Dedifferentiated amniotic fluid mesenchymal stem cell (primary cell): Measurements from ENCODE around the gene TCERG1L.
"Not testable (repeated sequence)": the region's sequence is repeated elsewhere in the genome, so short reads cannot be mapped to it uniquely, and the experiment has no call there.

Experiments used
- DNase-seq: peaks from one replicate; pipeline ENCODE4 v3.0.0-alpha.2; 2016; ENCODE audit errors: extremely low spot score

TCERG1L gene

DNA sequence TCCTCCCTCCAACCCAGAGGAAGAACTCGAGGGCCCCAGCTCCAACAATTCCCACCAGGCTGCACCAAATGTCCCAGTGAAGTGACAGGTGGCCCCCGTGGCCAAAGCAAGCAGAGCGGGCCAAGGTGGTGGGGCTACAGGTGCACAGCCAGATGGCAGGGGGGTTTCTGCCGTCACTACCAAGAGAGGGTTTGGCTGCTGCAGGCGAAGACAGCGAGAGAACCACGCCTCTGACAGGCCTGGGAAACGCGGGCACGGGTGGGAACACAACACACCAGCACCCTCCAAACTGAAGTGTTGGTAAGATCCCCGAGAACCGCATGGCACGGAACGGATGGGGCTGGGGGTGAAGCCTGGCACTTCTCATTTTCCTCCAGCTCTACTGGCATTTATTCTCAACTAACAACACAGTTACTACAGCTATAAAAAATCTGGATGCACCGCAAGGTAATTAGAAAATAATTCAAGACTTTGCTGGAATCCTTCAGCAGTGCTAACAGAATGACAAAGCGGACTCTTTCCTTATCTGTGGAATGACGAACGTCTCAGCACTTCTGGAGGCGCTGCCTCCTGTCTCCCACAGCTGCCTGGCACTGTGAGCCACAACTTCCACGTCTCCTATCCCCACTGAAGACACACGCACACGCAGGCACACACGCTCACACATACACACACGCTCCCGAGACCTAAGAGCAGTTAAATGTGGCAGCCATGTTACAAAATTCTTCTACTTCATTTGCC is 167.9 kb downstream of the TCERG1L start:
- DNase-seq, result no peak

DNA sequence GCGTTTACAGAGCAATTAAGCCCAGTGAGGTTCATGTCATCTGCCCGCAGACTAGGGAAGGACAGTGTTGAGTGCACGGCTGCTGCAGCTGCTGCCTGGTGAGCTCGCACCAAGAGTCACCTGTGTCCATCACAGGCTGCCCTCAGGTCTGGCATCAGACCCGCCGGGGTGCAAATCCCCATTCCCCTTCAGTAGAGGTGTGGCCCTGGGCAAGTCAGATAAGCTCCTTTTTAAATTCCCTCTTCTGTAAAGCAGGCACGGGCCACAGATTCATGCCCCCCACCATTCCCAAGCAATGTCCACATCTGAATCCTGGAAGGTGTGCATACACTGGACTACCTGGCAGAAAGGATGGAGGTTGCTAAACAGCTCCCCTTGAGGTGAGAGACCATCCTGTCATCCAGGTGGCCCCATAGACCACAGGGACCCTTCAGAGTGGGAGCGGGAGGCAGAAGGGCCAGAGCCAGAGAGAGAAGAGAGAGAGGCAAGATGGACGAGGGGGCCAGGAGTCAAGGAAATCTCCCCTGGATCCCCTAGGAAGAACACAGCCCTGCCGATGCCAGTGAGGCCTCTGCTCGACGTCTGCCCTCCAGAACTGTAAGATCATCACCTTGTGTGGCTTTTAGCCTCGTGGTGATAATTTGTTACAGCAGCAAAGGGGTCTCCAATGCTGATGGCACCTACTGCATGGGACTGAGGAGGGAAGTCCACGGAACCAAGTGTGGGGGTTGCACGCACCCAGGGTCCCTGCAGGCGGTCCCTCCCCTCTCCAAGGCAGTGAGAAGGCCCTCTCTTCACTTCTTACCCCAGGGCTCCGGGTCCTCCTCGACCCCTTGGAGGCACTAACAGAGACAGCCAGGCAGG is 168.8 kb downstream of the TCERG1L start:
- DNase-seq, result no peak

DNA sequence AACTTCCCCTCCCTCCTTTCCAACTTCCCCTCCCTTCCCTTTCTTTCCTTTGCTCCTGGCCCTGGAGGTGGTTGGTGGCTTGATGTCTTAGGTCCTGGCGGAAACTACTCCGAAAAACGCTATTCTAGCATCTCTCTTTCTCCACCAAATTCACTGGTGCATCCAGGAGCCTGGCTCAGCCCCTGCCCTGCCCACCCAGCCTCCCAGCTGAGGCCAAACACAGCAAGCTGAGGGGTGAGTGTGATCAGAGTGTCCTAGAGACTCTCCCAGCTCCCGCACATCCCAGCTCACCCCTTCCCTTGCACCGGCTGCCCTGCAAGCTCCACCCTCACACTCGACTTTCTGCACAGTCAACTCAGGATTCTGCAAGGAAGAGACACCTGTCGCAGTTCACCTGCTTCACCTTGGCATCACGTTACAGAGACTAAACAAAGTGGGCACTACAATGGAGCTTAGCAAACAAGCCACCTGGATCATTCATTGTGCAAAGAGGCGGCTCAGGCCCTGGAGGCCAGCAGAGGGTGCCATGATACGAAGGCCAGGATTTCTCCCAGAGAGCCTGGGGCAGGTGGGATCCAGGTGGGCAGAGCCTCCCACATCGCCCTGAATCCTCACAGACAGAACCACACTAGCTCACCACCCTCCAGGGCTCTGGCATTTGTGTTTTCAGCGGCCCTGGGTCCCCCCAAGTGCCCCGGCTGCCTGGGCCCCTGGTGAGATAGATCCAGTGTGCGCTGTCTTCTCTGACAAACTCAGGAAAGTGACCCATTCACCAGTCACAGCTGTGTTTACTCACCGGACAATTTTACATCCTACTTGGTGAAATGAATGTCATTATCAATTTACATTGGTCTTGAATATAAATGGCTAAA is 169.6 kb downstream of the TCERG1L start:
- DNase-seq, result no peak

DNA sequence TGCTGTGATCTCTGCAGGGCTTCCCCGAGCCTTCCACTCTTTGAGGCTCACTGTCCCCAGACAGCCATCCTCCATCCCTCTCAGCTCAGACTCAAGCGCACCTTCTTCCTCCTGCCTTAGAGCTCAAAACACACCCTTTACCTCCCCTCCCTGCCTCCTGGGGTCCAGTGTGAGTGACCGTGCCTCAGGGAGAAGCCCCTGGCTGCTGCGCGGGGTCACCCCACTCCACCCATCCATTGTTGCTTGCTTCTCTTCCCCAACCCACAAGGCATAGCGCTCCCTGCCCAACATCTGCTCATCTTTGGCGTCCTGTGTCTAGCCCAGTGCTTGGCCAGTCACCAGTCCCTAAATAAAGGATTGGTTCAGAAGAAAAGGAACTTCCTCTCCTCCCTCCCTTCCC is 170.3 kb downstream of the TCERG1L start:
- DNase-seq, result no peak

DNA sequence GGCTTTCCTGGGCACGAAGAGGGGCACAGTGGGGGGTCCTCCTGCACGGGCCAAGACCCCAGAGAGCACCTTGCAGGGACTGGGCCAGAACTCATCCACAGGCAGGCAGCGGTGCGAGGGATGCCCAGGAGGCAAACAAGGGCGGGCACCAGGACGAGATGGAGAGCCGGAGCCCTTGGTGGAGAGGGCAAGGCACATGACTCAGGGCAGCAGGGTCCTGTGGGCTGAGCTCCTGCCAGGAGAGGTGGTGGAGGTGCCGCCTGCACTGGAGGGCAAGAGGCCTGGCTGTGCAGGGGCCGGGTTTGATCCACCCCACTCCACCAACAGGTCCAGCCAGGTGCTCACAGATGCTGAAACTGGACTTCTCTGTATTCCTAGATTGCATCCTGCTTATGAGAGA is 170.9 kb downstream of the TCERG1L start:
- DNase-seq, result no peak

DNA sequence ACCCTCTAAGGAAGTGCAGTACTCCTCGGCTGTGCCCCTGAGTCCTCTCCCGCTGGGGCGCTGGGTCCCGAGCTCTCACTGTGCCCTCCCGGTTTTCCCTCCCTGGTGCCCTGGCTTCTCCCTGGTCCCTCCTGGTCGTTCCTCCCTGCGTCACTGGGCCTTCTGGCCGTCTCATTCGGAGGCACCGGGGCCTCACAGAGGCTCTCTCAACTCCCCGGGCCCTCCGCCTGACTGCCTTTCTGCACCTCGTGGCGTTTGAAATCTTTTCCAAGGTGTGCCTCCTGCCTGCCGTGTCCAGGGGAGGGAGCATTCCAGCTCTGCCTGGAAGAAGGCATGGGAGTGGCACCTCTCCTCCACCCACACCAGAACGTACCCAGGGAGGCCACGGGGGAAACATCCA is 174.3 kb downstream of the TCERG1L start:
- no peak for DNase-seq

DNA sequence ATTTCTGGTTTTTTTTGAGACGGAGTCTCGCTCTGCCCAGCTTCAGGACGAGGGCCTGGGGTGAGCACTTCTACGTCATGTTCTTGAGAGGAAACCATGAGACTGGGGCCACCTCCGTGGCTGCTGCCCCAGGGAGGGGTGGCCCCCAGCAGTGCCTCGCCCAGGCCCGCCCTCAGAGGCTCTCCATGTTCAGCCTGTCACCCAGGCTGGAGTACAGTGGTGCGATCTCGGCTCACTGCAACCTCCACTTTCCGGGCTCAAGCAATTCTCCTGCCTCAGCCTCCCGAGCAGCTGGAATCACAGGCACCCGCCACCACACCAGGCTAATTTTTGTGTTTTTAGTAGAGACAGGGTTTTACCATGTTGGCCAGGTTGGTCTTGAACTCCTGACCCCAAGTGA is 175.2 kb downstream of the TCERG1L start:
- not testable (repeated sequence) for DNase-seq

DNA sequence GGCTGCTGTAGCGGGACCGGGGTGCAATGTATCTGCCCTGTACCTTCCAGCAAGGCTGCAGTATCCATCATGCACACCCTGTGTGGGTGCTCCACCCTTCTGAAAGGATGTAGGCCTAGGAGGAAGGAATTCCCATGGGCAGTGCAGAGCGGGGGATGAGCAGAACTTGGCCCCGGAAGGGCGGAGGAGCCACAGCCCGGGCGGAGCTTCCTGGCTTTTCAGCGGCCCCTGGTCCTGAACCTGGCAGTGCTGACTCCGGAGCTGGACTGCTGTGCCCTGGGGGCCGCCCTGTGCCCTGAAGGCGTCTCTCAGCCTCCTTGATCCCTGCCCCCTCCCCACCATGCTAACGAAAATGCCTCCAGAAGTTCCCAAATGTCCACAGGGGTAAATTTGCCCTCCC is 175.8 kb downstream of the TCERG1L start:
- DNase-seq, result no peak

DNA sequence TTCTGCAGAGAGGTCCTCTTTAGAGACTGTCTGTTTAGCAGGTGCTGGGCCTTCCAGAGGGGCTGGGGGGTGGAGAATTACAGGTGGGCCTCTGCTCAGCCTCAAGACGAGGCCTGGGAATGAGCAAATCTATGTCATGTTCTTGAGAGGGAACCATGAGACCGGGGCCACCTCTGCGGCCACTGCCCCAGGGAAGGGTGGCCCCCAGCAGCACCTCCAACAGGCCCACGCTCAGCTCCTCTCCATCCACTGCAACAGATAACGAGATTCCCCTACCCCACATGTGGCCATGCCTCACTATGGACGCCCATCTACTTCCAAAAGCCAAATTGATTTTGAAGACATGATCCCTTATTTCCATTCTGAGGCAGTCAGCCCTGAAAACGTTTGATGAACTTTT is 176.9 kb downstream of the TCERG1L start:
- no peak for DNase-seq

DNA sequence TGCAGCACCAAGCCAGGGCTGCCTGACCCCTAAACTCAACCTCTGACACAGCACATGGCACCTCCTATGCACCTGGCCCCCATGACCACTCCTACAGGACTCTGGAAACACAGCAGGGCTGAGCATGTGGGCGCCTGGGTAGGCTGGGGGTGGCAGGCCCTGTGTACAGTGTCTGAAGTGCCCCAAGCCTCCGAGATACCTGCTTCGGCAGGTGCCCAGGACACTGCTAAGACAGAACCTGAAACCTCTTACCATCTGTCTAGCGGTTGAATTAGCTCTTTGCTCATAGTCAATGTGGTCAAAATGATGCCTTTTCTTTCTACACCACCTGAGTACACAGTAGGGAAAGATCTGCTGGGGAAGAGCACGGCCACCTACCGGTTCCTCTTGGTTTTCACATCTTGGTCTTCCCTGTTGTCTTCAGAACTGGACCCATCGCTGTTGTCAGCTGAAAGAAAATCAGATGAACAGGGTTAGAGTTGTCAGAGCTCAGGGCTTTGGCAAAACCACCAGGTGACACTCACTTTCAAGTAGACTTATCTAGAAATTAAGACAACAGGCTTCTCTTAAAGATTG is 177.4 kb downstream of the TCERG1L start:
- no peak for DNase-seq

DNA sequence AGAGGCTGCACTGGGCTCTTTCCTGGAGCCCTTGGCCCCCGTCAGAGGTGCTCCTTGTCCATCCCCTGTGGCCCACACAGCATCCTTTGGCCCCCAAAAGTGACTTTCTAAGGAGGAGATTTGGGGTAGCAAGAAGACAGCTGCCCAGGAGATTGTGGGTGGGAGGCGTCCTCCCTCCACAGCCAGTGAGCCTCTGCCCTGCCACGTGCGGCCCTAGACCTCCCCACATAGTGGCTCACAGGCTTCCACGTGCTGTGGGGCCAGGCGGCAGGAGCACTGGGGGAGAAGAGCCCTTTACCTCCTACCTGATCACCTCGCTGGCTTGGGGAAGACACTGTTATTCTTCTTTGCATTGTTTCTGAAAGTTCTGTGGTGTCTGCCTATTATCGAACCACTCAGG is 178.8 kb downstream of the TCERG1L start:
- no peak for DNase-seq

DNA sequence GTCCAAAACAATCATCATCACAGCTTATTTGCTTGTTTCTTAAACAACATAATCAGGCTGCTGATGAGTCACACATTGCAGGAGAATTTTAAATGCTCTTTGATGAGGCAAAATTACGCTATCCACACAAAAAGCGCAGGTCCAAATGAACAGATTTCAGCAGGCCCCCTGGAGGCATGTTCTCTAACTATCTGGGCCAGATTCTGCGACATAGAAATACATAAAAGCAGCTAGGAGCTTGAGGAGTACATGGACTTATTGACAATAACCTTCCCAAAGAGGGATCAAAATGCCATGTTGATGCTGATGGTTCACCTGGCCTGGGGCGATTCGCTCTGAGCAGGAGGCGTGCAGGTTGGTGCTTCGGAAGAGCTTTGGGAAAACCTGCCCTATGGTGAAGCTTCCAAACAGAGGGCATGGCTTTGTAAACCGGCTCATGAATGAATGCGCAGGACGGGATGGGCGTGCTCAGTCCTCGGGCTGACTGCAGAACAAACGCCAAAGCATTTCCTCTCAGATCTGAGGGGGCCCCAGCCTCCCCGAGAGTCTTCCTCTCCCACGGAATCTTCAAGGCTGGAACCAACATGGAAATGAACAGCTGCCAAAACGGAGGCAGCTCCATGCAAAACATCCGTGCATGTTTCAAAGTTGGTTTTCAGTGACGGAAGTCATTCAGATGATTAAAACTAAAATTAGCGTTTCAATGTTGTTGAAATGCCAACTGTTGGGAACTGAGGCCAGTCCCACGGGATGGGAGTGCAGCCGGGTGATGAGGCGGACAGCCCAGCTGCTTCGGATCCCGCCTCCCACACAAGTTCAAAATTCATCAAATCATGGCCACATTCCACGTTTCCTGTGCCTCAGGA is 179.6 kb downstream of the TCERG1L start:
- DNase-seq, result no peak

DNA sequence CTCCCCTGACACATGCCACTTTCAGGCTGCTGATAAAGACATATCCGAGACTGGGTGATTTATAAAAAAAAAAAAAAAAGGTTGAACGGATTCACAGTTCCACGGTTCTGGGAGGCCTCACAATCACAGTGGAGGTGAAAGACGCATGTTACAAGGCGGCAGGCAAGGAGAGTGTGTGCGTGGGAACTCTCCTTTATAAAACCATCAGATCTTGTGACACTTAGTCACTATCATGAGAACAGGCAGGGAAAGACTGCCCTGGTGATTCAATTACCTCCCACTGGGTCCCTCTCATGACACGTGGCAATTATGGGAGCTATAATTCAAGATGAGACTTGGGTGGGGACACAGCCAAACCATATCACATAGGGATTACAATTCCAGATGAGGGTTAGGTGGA is 181.5 kb downstream of the TCERG1L start:
- DNase-seq, result no peak

DNA sequence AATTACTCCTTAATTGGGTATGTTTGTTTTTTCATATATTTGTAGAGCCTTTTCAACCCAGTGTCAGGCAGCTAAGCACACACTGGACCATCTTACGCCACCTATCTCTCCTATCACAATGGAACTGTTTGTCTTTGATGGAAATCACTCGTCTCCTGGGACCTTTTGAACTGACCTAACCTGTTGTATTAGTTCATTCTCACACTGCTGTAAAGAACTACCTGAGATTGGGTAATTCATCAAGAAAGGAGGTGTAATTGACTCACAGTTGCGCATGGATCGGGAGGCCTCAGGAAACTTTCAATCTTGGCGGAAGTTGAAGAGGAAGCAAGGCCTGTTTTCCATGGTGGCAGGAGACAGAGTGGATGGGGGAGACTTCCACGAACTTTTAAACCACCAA is 182.0 kb downstream of the TCERG1L start:
- DNase-seq, result no peak

DNA sequence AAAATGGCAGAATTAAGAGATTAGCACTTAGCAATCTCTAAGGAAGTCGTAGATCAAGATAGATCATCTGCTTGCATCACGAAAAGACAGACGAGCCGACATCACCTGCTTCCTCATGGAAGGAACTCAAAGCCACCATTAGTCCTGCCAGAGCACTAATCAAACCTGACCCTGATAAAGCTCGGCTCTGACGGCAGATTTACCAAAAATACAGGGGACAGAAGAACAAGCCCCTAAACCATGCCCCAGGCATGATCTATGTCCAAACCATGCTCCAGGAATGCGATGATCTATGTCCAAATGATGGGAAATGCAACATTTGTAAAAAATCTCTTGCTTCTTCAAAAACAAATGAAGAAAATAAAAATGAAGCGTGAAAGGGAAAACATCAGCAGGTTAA is 182.8 kb downstream of the TCERG1L start:
- no peak for DNase-seq

DNA sequence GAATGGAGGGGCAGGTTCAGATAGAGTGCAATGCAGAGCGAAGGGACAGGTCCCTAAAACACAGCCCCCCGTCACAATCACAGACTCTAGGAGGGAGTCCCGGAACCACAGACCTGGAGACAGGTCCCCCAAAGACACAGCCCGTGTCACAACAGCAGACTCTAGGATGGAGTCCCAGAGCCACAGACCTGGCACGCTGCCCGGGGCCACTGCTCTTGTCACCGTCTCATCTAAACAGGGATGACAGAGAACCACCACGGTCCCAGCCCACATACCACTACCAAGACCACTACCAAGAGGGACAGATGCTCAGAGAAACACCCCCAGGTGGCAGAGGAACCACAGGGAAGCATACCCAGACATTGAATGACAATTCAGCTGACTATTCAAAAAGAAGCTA is 183.9 kb downstream of the TCERG1L start:
- DNase-seq, result no peak

DNA sequence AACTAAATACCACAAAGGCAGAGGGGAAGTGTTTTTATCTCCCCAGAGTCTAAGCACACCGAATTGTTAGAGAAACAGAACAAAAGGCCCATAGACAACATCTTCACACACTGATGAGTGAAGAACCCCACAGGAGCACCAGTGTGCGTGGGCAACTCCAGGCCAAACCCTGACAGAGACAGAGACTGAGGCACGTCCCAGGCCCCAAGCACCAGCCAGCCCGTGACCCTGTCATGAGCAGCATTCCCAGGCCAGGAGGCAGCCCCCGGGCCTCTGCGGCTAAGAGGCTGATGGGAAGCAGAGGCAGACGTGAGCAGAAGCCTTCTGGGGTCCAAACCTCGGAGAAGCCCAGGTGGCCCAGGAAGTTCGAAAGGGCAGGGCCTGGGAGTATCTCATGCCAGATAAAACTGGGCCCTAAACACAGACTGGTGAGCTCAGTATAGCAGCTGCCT is 184.4 kb downstream of the TCERG1L start:
- no peak for DNase-seq

DNA sequence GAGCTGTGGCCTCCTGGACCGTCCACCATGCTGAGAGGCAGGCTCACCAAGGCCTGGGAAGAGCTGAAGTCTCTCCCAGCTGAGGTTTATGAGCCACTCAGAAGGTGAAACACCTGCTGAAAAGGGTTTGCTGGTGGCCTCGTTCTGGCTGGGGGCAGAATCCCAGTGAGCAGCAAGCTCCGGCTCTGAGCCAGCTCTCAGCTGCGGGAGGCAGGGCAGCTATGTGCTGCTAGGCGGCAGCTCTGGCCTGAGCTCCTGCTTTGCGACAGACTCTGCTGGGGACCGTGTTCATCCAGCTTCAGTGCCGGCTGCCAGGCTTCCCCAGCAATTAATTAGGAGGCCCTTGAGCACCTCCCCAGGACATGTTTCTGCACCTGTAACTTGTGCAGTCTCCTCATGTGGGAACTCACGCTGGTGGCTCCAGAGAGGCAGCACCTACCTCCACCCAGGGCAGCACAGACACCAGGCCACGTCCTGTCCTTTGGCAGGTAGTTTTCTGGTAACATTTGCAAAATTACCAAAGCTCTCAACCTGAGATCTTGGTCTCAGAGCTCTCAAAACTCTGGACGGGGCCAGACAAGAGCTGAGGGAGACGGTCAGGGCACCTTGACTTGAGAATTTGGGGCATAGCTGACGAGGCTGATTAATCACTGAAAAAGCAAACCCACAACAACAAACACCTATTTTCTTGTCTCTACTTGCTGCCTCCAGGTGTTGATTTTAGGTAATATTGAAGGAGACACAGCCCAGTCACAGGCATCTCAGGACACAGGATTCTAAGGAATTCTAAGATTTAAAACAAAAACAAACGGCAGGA is 185.0 kb downstream of the TCERG1L start:
- no peak for DNase-seq

DNA sequence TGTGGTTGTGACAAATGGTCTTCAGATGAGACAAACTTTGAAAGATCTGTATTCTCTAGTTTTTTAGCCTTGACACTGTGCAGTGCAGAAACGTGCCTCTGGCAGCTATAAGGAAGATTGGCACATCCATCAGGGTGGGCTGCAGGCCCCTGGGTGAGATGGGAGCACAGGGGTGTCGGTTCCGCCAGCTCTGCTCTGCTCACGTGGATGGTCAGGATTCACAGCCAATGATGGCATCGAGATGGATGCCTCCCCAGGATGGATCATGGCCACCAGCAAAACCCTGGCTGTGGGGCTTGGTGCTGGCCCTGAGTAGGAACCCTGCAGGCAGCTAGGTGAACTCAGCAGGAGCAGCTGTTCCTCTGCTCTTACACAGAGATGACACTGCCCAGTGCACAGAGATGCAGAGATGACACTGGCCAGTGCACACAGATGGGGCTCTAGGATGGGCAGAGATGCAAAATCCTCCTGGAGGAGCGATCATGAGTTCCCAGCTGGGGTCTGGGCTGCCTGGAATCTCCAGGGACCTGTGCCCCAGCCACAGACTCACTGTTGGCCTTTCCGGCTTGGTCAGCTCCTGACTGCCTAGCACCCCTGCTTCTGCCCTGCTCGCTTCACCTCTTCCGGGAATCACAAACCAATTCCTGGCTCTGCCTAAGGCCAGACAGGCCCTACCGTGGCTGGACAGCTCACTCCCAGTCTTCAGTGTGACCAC is 185.9 kb downstream of the TCERG1L start:
- no peak for DNase-seq
